Sigmoid colon (tissue), 7 donors: ENCODE measurements around the gene CALML4. TPM values are rescaled to one million over a fixed set of nuclear protein-coding genes. Genes with fewer than 3 reads are reported as not detected.
A peak's percentile ranks its signal among the peaks of the same experiment; 100 is the strongest.
"Not testable (repeated sequence)": the region's sequence is repeated elsewhere in the genome, so short reads cannot be mapped to it uniquely, and the experiment has no call there.

Experiments
- DNase-seq: peaks from one replicate; pipeline ENCODE4 v3.0.0-alpha.2; 2019
- H3K27ac ChIP-seq, 4 donors: fragments of 200-600 bp; sonication (generic); one replicate each; pipeline ENCODE4 v1.5.1; 2016 to 2019; ENCODE audit warnings: mild to moderate bottlenecking in 1 of 4
- H3K27me3 ChIP-seq, 3 donors: fragments of 200-600 bp; sonication (generic); one replicate each; pipeline ENCODE4 v1.5.1; 2019; ENCODE audit warnings: mild to moderate bottlenecking in 1 of 3
- H3K36me3 ChIP-seq, 4 donors: fragments of 200-600 bp; sonication (generic); one replicate each; pipeline ENCODE4 v1.5.1; 2016 to 2019
- H3K4me1 ChIP-seq, 4 donors: fragments of 200-600 bp; sonication (generic); one replicate each; pipeline ENCODE4 v1.5.1; 2017 to 2019
- H3K4me3 ChIP-seq, 4 donors: fragments of 200-600 bp; sonication (generic); one replicate each; pipeline ENCODE4 v1.5.1; 2017 to 2019; ENCODE audit warnings: mild to moderate bottlenecking in 2 of 4, moderate library complexity in 1 of 4
- H3K9me3 ChIP-seq, 4 donors: fragments of 200-600 bp in 3 of 4; sonication (generic) in 3 of 4; one replicate each; pipeline versions ENCODE4 v1.5.1 to v1.6.1; 2013 to 2019
- EP300 ChIP-seq, 4 donors: sonication (generic); formaldehyde crosslinking; IDR thresholded peaks; one replicate each; pipeline ENCODE4 v1.6.1; 2017; ENCODE audit warnings: antibody characterized with exemption in 4 of 4
- POLR2A ChIP-seq, 2 donors: fragments of 450-650 bp; IDR thresholded peaks; one replicate each; pipeline ENCODE4 v1.6.1; 2016; ENCODE audit warnings: antibody characterized with exemption in 2 of 2, mild to moderate bottlenecking in 2 of 2, moderate library complexity in 2 of 2
- POLR2AphosphoS5 ChIP-seq, 4 donors: sonication (generic); formaldehyde crosslinking; IDR thresholded peaks; one replicate each; pipeline ENCODE4 v1.6.1; 2017; ENCODE audit warnings: antibody characterized with exemption in 4 of 4
- WGBS, 2 donors: extraction: QIAGEN DNeasy Blood & Tissue Kit; methylation state at CpG; one replicate each; pipeline ENCODE4 v1.1.7; 2013; 5-methylcytosine and 5-hydroxymethylcytosine counted together
- intact Hi-C: fragments of 100-400 bp; cut with DNase I; formaldehyde crosslinking; loops from one replicate; pipeline ENCODE4 v1.15.1; 2023
- polyA plus RNA-seq, 3 donors: library from polyadenylated mRNA; stranded (reverse); fragments of 200-250 nt; gene quantifications; one replicate each; pipeline ENCODE4 v1.2.3, GENCODE V29; 2013
- total RNA-seq, 4 donors: library from RNA; depleted of rRNA; stranded (reverse); fragments of >200 nt; gene quantifications; one replicate each; pipeline ENCODE4 v1.1.0, GENCODE V29; 2016
- TF ChIP-seq, protein P1 (sequence below), 4 experiments: fragments of 450-650 bp in 3 of 4; fragments of 200-600 bp in 1 of 4; IDR thresholded peaks; one replicate each; pipeline ENCODE4 v1.5.1; 2016 to 2019; ENCODE audit warnings: antibody characterized with exemption in 4 of 4, mild to moderate bottlenecking in 3 of 4, moderate library complexity in 2 of 4
- donor health status: healthy with polysubstance abuse.
- donor health status: Bipolar disorder and iron deficiency.
- donor health status: healthy.

CALML4 gene
- total and polyA plus RNA-seq, 7 donors = 3.9 to 309 (median 10.9) TPM

DNA sequence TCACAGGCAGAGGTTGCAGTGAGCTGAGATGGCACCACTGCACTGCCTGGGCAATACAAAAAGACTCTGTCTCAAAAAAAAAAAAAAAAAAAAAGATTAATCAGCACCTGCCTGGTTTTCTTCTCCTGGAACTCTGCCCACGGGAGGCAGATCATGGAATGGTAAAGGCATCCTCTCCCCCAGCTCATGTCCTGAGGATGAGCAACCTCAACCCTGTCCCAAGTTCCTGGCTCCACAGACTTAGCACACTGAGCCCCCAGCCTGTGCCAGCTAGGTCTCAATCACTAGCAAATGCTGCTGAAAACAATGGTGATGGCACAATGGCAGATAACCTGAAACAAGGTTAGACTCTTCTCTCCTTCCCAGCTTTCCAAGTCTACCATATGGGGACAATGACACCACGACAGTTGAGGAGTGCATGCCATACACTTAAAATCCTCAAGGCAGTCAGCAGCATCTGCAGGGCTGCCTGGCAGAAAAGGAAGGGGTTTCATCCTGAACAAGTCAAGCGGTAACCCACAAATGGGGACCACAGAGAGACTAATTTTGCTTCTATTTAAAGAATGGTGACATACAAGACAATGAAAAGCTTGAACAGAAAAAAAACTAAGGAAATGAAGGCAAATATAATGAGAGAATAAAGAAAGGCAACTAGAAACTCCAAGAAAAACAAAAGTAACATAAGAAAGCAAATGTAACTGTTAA, 19.6 kb upstream of the CALML4 start:
- intact Hi-C loops = no loop called here
- no peak overlapping the region for H3K4me3 ChIP-seq
- no peak for DNase-seq
- no peaks in the 10 kb centered on the region for H3K27me3 ChIP-seq
- no peaks in the 10 kb centered on the region for H3K9me3 ChIP-seq
- WGBS, 2 donors = 58 to 79% methylated on average over 3 of the region's 3 CpGs
- no peak for TF ChIP-seq POLR2A (IDR thresholded peaks at IDR 0.05)
- no peak for TF ChIP-seq POLR2AphosphoS5 (IDR thresholded peaks at IDR 0.05)
- TF ChIP-seq, protein P1, sequence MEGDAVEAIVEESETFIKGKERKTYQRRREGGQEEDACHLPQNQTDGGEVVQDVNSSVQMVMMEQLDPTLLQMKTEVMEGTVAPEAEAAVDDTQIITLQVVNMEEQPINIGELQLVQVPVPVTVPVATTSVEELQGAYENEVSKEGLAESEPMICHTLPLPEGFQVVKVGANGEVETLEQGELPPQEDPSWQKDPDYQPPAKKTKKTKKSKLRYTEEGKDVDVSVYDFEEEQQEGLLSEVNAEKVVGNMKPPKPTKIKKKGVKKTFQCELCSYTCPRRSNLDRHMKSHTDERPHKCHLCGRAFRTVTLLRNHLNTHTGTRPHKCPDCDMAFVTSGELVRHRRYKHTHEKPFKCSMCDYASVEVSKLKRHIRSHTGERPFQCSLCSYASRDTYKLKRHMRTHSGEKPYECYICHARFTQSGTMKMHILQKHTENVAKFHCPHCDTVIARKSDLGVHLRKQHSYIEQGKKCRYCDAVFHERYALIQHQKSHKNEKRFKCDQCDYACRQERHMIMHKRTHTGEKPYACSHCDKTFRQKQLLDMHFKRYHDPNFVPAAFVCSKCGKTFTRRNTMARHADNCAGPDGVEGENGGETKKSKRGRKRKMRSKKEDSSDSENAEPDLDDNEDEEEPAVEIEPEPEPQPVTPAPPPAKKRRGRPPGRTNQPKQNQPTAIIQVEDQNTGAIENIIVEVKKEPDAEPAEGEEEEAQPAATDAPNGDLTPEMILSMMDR (IDR thresholded peaks at IDR 0.05) = no peak
- no peak for TF ChIP-seq EP300 (IDR thresholded peaks at IDR 0.05)
- no peaks in the 10 kb centered on the region for H3K36me3 ChIP-seq
- peaks cover 0 to 18% (median 16%) of the 10 kb centered on the region in 4 donors for H3K4me1 ChIP-seq
- H3K27ac ChIP-seq = no peak overlapping the region

DNA sequence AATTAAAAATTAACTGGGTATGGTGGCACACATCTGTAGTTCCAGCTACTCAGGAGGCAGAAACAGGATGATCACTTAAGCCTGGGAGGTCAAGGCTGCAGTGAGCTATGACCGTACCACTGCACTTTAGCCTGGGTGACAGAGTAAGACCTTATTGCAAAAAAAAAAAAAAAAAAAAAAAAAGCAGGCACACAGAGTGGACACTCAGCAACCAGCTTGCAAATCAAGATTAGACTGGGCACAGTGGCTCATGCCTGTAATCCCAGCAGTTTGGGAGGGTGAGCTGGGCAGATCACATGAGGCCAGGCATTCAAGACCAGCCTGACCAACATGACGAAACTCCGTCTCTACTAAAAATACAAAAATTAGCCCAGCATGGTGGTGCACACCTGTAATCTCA, 19.0 kb upstream of the CALML4 start:
- Histone ChIP-seq H3K27ac (no peak overlapping the region), H3K4me3 (no peak overlapping the region), H3K27me3 (no peaks in the 10 kb centered on the region), H3K36me3 (no peaks in the 10 kb centered on the region), H3K9me3 (no peaks in the 10 kb centered on the region), H3K4me1 (peaks cover 0 to 18% (median 16%) of the 10 kb centered on the region in 4 donors)
- WGBS, 2 donors = 63 to 77% methylated on average over 3 of the region's 3 CpGs
- no peak for DNase-seq
- intact Hi-C loops = no loop called here
- TF ChIP-seq POLR2A (IDR thresholded peaks at IDR 0.05) (no peak), EP300 (IDR thresholded peaks at IDR 0.05) (no peak)

DNA sequence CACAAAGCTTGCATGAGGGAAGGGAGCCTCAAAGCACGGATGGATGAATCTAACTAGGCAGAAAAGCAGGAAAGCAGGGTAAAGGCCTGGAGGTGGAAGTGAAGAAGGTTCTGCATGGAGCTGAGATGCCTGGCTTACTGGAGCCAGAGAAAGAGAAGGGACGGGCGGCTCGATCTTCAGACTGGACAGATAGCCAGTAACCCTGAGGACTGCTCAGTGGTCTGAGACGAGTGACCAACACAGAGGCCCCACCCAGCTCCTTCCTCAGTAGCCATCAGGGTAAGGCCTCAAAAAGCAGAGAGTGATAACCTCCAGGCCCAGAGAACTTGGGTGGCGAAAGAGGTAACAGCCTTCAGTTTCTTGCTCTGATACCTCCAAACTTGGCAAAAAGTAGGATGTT, 18.0 kb upstream of the CALML4 start:
- H3K4me3 ChIP-seq = no peak overlapping the region
- WGBS, 2 donors = 93 to 97% methylated on average over 6 of the region's 6 CpGs
- intact Hi-C loops = no loop called here
- TF ChIP-seq POLR2AphosphoS5 (IDR thresholded peaks at IDR 0.05) (no peak), POLR2A (IDR thresholded peaks at IDR 0.05) (no peak), EP300 (IDR thresholded peaks at IDR 0.05) (no peak)
- TF ChIP-seq, protein P1 (IDR thresholded peaks at IDR 0.05) = no peak
- no peaks in the 10 kb centered on the region for H3K27me3 ChIP-seq
- peaks cover 0 to 10% (median 7%) of the 10 kb centered on the region in 4 donors for H3K4me1 ChIP-seq
- no peak overlapping the region for H3K27ac ChIP-seq
- no peak for DNase-seq
- H3K36me3 ChIP-seq = no peaks in the 10 kb centered on the region
- H3K9me3 ChIP-seq = no peaks in the 10 kb centered on the region

DNA sequence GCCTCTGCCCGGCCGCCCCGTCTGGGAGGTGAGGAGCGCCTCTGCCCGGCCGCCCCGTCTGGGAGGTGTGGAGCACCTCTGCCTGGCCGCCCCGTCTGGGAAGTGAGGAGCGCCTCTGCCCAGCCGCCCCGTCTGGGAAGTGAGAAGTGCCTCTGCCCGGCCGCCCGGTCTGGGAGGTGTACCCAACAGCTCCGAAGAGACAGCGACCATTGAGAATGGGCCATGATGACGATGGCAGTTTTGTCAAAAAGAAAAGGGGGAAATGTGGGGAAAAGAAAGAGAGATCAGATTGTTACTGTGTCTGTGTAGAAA, 17.3 kb upstream of the CALML4 start:
- DNase-seq, H3K4me3 ChIP-seq, H3K9me3 ChIP-seq, H3K36me3 ChIP-seq, H3K4me1 ChIP-seq, intact Hi-C loops, H3K27ac ChIP-seq, H3K27me3 ChIP-seq: not testable (repeated sequence)
- 92 to 95% methylated on average over 18 of the region's 18 CpGs for WGBS, 2 donors

DNA sequence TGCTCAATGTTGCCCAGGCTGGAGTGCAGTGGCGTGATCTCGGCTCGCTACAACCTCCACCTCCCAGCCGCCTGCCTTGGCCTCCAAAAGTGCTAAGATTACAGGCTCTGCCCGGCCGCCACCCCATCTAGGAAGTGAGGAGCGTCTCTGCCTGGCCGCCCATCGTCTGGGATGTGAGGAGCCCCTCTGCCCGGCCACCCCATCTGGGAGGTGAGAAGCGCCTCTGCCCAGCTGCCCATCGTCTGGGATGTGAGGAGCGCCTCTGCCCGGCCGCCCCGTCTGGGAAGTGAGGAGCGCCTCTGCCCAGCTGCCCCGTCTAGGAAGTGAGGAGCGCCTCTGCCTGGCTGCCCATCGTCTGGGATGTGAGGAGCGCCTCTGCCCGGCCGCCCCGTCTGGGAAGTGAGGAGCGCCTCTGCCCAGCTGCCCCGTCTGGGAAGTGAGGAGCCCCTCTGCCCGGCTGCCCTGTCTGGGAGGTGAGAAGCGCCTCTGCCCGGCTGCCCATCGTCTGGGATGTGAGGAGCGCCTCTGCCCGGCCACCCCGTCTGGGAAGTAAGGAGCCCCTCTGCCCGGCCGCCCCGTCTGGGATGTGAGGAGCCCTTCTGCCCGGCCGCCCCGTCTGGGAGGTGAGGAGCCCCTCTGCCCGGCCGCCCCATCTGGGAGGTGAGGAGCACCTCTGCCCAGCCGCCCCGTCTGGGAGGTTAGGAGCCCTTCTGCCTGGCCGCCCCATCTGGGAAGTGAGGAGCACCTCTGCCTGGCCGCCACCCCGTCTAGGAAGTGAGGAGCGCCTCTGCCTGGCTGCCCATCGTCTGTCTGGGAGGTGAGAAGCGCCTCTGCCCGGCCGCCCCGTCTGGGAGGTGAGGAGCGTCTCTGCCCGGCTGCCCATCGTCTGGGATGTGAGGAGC, 16.6 kb upstream of the CALML4 start:
- H3K27me3 ChIP-seq, H3K4me3 ChIP-seq, intact Hi-C loops, H3K27ac ChIP-seq, H3K9me3 ChIP-seq, H3K4me1 ChIP-seq: not testable (repeated sequence)
- DNase-seq = peak; percentile 57
- peaks cover 0 to 12% (median 0%) of the 10 kb centered on the region in 4 donors for H3K36me3 ChIP-seq
- WGBS, 2 donors = 88 to 92% methylated on average over 55 of the region's 55 CpGs

DNA sequence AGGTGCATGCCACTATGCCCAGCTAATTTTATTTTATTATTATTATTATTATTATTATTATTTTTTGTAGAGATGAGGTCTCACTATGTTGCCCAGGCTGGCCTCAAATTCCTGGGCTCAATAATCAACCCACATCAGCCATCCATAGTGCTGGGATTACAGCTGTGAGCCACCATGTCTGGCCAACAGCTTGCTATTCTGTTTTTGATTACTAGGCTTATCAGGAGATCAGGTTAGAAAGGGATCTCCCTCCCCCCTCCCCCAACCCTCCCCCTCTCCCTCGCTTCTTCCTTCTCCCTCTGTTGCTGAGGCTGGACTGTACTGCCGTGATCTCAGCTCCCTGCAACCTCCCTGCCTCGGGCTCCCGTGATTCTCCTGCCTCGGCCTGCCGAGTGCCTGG, 15.8 kb upstream of the CALML4 start:
- peak; percentile 6 for DNase-seq
- no peaks in the 10 kb centered on the region for H3K27me3 ChIP-seq
- TF ChIP-seq POLR2AphosphoS5 (IDR thresholded peaks at IDR 0.05) (no peak), POLR2A (IDR thresholded peaks at IDR 0.05) (no peak), EP300 (IDR thresholded peaks at IDR 0.05) (no peak)
- TF ChIP-seq, protein P1 (IDR thresholded peaks at IDR 0.05) = no peak
- 96 to 98% methylated on average over 6 of the region's 6 CpGs for WGBS, 2 donors
- no peak overlapping the region for H3K4me3 ChIP-seq
- no peaks in the 10 kb centered on the region for H3K4me1 ChIP-seq
- peaks cover 0 to 20% (median 0%) of the 10 kb centered on the region in 4 donors for H3K36me3 ChIP-seq
- no peak overlapping the region for H3K27ac ChIP-seq
- H3K9me3 ChIP-seq = no peaks in the 10 kb centered on the region
- intact Hi-C loops = no loop called here
